ENCODE data around the gene TBC1D5.

The TBC1D5 gene

DNA sequence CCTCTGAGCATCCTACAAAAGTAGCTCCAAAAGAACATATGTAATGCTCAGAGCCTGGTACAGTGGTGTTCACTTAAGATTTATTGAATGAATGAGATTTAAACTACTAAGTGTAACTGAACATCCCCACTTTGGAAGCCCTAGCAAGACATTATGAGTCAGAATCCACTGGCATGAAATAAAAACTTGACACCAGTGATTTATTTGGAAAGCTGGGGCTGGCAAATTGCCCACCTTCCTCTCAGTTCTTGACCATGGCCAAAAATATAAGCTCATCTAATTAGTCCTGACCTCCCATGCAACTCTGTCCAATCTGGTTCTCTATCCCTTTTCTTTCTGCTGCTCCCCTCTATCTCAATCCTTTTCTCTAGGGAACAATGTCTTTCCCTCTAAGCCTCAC is 439.7 kb downstream of the TBC1D5 start:
- peak in 1 of 56 donors; percentile 42 for DNase-seq

DNA sequence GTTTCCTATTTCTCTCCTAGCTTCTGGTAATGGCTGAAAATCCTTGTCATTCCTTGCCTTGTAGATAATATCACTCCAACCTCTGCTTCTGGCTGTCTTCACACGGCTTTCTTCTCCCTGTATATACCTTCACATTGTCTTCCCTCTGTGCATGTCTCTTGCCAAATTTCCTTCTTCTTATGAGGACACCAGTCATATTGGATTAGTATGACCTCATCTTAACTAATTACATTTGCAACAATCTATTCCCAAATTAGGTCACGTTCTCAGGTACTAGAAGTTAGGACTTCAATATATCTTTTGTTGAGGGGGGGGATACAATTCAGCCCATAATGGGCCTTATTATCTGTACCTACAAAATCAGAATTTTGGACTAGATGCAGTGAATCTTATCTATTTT is 440.3 kb downstream of the TBC1D5 start:
- DNase-seq = no peak

DNA sequence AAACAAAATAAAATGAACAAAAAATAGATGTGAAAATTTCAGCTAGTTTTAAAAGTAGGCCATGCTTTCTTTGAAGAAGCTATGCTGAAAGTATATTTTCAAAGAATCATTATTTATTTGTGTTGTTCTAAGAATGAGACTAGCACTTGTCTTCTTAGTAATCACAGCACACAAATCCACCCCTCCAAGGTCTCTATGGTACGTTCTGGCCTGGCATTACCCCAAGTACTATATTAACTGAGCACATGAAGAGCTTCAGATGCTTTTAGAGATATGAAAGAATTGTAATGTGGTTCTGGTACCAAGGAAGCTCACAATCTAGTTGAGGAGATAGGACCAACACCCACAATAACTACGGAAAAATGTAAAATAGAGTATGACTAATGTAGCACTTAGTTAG is 441.2 kb downstream of the TBC1D5 start:
- DNase-seq = no peak

DNA sequence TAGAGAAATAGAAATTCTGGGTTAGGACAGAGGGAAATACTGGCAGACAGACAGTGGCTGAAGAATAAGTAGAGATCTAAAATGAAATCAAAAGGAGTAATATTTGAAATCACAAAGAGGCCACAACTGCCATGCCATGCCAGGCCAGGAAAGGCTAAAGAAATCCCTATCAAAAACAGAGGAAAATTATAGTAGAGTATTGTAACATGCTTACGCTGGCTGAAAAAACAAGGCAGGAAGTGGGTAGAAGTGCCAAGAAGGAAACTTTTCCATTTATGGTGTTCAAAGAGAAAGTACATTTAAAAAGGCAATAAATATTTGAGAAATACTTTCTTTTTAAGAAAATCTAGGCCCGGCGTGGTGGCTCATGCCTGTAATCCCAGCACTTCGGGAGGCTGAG is 442.0 kb downstream of the TBC1D5 start:
- DNase-seq = no peak

DNA sequence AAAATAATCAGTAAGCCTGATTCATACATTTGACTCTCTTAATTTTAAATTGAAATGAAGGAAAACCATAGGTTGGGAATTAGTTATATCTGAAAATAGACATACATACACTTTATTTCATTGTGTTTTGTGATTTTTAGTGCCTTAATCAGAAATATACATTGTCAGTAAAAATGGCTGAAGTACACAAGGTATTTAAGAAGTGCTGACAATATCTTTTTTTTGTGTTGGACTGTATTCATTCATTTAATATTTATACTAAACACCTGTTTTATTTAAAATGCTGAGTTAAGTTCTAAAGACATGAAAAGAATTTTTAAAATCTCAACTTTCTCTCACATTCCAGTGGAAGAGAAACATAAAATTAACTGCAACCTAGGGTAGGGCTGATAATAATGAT is 444.4 kb downstream of the TBC1D5 start:
- DNase-seq = no peak

DNA sequence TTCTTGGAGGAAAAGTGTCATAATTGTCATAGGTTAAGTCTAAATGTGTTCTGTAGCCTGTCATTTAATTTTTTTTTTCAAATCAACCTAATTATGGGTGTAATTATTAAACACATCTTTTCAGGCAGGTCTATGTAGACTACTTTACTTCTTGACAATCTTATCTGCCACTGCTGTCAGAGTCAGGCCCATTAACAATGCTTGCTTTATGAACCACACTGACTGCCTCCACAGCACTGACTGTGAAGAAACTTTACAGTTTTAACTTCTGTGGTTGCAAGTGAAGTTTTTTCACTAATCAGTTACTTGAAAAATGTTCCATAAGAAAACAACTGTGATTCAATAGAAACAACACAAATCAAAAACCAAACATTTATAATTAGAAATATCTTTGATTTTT is 449.9 kb downstream of the TBC1D5 start:
- no peak for DNase-seq

DNA sequence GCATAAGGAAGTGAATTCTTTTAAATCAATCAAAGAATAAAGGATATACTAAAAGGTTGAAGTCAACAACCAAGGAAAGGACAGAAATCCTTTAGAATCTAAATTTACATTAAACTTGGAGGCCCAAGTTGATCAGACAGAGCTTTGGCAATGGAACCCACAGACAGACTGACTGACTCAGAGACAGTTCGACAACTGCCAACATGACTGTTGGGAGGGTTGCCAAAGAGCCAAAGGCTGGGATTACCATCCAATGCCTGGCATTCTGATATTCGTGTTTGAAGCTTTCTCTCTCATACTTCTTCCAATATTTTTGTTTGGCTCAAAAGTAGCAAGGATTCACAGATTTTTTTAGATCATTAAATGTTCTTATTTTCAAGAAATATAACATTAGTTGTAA is 451.5 kb downstream of the TBC1D5 start:
- no peak for DNase-seq

DNA sequence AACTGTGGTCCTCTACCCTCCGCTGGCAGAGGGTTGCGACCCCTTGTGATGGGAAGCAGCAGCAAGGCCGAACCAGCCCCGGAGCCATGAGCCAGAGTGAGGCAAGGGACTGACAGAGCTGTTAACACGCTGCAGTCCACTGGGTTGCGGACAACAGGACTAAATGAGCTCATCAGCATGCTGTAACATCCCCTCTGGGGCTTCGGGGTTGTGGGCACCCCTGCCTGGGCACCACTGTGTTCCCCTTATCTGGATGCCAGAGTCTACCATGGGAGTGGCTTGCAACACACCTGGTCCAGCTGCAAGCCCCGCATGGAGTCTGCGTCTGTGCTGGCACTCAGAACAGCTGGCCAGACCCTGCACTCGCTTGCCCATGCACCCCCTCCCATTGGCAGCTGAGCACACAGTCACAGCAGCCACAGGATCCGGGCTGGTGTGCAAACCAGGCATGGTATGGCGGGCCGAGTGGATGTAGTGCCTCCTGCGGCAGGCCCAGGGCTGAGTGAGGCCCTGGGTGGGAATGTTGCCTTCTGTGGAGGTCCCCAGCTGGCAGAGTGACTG is 453.5 kb downstream of the TBC1D5 start:
- DNase-seq = no peak

DNA sequence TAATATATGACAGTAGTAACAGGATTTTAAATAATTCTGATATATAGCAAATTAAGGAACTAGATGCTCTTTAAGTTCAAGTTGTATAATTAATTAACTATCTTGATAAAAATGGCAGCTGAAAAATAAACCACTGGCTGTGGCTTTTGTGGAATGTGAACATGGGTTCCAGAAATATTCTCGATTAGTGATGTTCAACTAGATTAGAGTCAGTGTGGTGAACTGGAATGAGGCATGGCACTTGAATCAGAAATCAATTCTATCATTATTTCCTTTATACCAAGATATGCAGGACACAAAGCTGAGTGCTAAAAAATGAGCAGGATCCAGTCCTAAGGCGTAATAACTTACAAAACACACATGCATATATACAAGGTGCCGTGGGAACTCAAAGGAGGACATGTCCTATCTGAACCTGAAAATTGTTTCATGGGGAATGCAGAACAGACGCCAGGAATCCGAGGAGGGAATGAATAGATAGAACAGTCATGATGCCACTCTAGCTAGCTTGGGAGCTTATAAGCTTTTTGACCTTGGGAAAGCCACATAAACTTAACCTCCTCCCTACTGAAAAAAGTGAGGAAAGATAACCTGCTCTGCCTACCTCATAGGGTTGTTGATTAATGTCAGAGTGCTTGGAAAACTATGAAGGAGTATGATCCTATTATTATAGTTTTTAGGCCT is 455.3 kb downstream of the TBC1D5 start:
- DNase-seq = no peak

DNA sequence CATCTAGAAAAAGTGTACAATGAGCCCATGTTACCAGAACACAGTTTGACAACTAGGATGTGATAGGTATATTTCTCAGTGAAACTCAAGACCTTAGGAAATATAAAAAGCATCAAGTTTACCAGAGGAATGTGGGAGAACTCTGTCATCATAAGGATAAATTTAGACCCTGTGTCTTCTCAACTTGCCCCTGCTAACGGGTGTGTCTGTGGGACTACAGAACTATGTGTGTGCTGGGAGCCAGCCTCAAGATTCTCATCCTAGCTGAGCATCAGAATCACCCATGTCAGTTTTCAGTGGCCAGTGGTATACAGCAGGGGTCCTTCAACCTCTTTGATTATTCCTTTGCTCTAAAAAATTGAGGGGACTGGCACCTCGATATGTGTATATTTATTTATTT is 464.4 kb downstream of the TBC1D5 start:
- DNase-seq = no peak

DNA sequence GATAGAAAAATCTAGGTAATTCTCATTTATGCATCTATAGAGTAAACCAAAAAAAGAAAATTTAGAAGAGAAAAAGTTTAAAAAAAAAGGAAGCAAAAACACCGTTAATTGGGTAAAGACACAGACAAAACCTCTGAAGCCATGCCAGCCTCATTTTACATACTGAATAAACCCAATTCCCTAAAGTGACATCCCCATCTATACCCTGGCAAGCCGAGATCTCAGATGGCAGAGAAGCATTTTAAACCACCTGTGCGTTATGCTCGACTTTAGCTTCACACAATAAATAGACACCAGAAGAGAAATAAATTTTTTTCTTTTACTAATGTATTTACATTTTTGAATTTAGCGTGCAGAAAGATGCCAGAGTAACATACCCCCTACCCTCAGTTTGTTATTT is 475.6 kb downstream of the TBC1D5 start:
- no peak for DNase-seq

DNA sequence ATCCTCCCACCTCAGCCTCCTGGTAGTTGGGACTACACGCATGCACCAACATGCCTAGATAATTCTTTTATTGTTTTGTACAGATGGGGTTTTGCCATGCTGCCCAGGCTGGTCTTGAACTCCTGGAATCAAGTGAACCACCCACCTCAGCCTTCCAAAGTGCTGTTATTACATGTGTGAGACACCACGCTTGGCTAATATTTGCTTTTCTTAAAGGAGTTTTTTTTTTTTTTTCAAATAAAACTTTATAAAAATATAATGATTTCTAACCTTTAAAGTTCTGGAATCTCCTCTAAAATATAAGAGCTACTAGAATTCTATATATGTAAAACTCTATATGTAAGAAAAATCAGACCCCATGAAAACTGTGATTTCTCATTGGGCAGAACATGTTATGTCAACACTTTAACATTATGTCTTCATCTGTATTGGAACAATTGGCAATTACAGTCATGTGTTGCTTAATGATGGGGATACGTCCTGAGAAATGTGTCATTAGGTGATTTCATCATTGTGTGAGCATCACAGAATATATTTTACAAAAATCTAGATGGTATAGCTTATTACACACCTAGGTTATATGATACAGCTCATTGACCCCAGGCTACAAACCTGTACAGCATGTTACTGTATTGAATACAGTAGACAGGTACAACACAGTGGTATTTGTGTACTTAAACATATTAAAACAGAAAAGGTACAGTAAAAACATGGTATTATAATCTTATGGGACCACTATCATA is 480.6 kb downstream of the TBC1D5 start:
- DNase-seq = no peak

DNA sequence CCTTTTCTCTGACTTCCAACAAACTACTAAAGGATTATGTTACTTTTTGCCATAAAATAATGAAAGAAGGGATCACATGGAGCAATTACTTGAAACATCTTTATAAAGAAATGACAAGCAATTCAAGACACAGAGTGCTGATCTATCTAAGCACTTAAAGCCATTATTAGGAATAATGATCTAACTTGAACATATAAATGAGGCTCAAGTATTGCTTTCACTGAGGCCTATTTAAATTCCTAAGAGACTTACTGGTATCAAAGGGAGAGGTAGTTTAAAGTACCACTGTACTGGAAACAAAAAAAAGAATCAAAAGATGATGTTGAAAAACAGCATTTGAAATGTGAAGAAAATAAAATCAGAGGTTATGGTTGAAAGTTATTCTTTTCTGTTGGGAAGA is 482.2 kb downstream of the TBC1D5 start:
- DNase-seq = no peak

DNA sequence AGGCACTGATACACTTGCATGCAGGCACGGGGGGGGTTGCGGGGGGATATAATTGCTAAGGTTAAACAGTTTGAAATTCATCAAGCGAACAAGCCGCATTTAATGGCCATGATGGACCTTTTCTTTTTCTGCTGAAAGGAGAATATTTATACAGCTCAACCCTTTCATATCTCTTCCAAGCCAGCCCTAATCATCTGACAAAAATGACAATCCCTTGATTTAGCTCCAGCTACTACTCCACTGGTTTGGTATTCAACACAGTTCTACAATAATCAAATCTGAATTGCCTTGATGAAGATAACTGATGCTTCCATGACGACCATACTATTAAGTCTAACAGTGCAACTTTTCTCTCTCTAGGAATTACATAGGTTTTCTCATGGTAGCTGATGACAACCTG is 482.7 kb downstream of the TBC1D5 start:
- no peak for DNase-seq

DNA sequence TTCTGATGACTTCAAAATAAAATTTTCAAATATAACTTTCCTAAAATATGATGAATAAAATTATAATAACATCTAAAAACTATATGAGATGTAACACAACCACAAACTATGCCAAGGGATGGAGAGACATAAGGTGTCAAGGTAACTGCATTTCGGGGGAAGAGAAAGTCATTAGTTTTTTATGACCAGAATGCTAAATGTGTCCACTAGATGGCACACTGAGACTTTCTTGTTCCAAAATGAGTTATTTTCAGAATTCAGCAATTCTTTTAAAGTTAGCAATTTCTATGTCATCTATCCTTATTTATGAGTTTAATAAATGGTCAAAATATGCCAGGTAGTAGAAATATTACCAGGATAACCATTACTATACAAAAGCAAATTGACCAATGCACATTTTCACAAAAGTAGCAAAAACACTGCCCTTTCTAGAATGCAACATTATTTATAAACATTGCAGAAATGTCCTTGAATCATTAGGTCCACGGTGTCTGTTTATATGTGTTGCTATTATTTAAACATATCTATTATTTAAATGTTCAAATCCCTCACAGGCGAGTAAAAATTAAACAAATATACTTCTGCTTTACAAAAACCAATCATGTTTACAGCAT is 483.5 kb downstream of the TBC1D5 start:
- DNase-seq = no peak

DNA sequence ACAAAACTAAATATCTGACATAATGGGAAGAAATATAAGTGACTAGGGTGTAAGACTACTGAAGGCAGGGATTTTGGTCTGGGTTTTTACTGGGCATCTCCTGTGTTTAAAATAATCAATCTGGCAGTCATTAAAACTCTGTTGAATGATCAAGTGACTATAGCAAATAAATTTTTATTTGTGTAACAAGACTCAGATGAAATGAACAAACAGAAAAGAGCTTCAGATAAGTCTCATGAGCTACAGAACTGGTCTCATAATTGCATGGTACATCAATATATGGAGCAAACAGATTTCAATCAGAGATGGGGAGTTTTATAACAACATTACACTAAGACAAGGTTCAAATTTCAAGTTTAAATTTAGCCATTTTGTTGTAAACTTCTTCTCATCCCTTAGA is 485.2 kb downstream of the TBC1D5 start:
- DNase-seq = no peak

DNA sequence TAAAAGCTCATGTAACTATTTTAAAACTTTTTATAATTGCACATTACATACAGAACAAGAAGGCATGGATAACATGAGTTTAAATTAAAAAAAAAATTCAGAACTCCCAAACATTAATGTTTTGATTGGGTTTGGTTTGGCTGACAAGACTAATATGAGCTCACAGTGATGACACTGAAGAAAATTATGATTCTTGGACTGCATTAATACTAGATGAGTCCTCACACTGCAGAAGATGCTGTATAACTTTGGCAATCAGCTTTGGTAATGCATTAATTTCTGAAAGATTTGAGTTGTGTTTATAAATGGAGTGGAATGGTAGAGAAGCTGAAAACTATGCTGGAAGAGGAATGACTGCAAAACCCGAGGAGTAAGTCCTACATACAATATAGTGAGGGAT is 498.8 kb downstream of the TBC1D5 start:
- DNase-seq = no peak

DNA sequence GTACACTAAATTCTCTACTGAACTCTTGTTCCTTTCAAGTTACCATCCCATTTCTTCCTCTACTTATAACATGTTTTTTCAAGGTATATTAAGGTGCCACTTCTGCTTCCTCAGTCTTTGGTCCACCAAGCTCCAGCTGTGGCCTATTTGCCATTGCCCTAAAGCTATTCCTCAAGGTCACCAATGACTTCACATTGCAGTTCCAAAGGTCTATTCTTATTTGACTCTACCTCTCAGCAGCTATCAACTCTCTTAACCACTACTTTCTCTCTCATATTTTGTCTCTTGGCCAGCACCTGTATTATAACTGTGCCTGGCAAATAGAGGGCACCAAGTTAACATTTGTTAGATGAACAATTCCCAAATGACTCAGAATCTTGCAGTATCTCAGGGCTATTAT is 503.0 kb downstream of the TBC1D5 start:
- DNase-seq = no peak

DNA sequence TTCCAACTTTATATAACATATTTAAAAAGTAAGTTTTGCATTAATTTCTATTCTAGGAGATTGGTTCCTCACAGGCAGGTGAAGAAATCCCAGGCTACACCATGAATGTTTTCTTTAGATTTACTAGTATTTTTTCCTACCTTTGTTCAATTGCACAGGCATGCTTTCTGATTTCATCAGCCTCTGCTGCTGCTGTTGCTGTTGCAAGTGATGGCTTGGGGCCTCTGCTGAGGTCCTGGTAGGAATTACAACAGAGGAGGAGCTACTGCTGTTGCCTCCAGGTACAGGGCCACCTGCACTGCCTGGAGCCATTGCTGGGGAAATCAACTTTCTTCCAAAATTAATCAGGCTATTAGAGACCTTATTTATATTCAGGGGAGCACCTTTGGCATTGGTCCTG is 504.4 kb downstream of the TBC1D5 start:
- no peak for DNase-seq

DNA sequence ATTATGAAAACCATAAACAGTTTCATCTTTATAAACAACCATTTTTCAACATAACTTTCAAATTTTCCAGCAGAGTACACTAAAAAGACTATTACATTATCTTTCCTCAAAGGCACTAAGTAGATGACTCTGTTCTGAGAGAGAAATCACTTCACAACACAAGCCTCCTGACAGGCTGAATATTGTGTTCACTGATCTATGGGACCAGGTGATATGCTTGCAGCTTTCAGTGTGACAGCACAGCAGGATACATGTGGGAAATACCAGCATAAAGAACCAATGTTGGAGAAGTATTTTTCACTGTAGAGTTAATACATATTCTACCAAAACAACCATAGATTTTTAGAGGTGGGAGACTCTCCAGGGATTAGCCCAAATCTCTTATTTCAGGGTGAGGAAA is 507.1 kb downstream of the TBC1D5 start:
- DNase-seq = no peak

DNA sequence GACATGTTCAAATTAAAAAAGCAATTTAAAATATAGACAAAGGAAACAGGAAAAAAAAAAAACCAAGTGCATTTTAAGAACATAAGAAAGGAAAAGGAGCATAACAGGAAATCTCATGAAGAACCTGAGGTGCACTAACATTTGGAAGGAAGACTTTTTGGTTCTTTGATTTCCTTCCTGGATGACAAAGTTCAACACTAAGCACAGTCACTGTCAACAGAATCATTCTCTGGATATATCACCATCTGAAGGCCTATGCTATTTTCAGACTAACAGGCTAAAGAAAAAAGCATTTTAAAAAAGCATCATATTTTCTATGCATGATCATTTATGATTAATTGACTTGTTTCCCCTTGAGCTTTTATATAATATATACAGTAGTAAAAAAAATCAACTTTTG is 508.0 kb downstream of the TBC1D5 start:
- no peak for DNase-seq

DNA sequence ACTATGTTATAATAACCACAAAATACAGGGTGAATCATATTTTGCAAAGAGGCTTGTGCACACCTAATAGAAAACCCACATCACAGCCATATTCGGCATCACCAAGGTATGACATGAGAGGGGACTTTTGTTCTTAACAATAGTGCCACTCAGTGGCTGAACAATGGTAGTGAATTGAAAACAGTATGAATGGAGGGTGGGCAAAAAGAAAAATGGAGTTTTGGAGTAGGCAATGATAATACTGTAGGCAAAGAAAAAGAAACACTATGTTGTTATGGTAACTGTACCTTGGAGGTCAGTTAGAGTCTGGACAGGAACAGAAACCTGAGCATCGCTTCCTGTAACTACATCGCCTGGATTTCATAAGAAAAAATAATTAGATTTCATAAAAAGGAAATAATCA is 509.0 kb downstream of the TBC1D5 start:
- peak in 16 of 56 donors; percentile 1 to 35 (median 4) for DNase-seq

DNA sequence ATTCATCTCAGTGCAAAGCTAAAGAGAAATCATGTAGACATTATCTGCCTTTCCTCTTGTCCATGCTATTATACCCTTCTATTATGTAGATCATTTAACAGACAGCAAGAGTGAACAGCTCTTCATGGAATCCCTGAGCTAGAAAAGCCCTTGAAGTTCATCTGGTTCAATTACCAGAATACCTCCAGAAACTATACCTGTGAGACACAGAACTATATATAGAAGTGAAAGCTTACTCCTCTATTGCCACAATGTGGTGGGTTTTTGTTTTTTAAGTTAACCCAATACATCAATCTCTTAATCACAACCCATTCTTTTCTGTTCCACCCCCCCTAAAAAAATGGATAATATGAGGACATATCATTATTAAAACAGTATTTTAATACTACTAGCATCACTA is 510.0 kb downstream of the TBC1D5 start:
- DNase-seq = no peak
